GM13977 (cell line): ENCODE results near the gene ZC3H7A.
"Not testable (repeated sequence)": the region's sequence is repeated elsewhere in the genome, so short reads cannot be mapped to it uniquely, and the experiment has no call there.

Experiments
- DNase-seq: peaks from one replicate; pipeline ENCODE4 v3.0.0; 2012; ENCODE audit warnings: low spot score
- CTCF ChIP-seq: IDR thresholded peaks from 2 replicates; pipeline ENCODE4 v1.5.1; 2012; ENCODE audit warnings: mild to moderate bottlenecking, control low read depth; ENCODE audit not compliant: insufficient read depth; ENCODE audit errors: extremely low read depth, missing control alignments
- in situ Hi-C: fragments of 300-500 bp; cut with MboI; formaldehyde crosslinking; loops from one replicate; pipeline ENCODE4 v1.12.0; 2022; ENCODE audit warnings: low sequenced_read_pairs, low pct_unique_long_range_greater_than_20kb, mixed read lengths, inconsistent platforms; ENCODE audit not compliant: unreplicated experiment

ZC3H7A gene

DNA sequence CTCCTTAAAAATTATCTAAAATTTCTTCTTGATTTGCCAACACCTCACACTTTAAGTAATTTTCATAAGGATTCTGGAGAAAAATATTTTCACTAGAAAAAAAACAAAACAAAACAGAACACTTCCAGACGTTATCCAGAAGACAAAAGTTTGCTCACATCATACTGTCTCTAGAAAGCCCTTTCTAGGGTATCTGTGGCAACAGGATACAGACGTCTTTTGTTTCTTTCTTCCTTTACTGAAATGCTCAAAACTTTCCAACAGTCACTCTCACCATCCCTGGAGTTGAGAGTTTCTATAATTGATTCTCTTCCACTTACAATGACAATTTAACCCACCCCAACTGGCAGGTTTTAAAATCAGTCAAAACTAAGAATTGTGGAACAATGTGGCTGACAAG, 2.6 kb downstream of the ZC3H7A start:
- DNase-seq = no peak
- in situ Hi-C loops = no loop called here
- no peak for TF ChIP-seq CTCF

- no peak for DNase-seq
- in situ Hi-C loops = no loop called here
Measured at GRCh38 chr16:11793840-11794239, 3.2 kb downstream of the ZC3H7A start.

GRCh38 chr16:11792410-11793241, 4.4 kb downstream of the ZC3H7A start:
- in situ Hi-C loops = no loop called here
- DNase-seq = no peak
- TF ChIP-seq CTCF = no peak

More at GRCh38 chr16:11793840-11794239, 3.2 kb downstream of the ZC3H7A start:
- no peak for TF ChIP-seq CTCF

DNA sequence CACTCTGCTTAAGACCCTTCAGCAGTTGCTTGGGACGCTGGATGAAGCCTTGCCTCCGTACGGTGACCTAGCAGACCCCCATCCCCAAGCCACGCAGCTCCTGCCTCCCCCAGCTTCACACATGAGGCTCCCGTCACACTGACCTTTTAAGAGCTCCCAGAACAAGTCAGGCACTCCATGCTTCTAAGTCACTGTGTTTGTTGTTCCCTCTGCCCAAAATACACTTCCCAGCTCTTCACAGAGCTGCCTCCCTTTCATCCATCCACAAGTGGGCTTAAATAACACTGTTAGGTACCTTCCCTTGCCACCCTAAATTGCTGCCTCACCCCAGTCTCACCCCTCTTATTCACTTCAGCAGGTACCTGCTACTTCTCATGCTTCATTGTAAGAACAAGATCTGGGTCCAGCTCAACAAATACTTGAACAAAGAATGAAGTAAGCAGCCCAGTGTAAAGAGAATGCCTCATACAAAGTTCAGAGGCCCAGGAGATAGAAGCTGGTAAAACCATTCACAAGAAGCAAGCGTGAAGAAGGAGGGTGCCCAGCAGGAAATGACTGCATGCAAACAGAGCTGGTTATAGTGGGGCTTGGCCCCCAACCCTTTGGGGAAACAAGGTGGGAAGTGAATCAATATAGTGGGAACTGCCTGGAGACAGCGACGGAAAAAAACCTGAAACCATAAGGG, 5.8 kb downstream of the ZC3H7A start:
- in situ Hi-C loops = no loop called here
- DNase-seq = no peak
- no peak for TF ChIP-seq CTCF

DNA sequence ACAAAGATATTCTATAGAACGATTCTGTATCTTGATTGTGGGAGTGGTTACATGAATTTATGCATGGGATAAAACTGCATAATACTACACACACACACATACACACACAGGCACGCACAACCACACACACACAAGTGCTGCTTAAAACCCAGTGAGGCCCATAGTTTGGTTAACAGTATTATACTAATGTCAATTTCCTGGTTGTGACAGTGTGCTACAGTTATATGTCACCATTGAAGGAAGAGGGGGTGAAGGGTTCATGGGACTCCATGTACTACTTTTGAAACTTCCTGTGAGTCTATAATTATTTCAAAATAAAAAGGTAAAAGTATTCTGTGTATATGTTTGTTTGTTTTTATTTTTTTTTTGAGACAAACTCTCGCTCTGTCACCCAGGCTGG, 8.1 kb downstream of the ZC3H7A start:
- DNase-seq = no peak
- in situ Hi-C loops = no loop called here
- TF ChIP-seq CTCF = no peak

GRCh38 chr16:11784980-11785599, 12.0 kb downstream of the ZC3H7A start:
- in situ Hi-C loops, DNase-seq: not testable (repeated sequence)

GRCh38 chr16:11784381-11784780, 12.7 kb downstream of the ZC3H7A start:
- DNase-seq, in situ Hi-C loops: not testable (repeated sequence)
